NCI-H1105 (cell line): ENCODE results near the gene STH.

Experiments used
- DNase-seq: peaks from one replicate; lab custom pipeline; 2025; lab: John Stamatoyannopoulos, UW

Gene STH

DNA sequence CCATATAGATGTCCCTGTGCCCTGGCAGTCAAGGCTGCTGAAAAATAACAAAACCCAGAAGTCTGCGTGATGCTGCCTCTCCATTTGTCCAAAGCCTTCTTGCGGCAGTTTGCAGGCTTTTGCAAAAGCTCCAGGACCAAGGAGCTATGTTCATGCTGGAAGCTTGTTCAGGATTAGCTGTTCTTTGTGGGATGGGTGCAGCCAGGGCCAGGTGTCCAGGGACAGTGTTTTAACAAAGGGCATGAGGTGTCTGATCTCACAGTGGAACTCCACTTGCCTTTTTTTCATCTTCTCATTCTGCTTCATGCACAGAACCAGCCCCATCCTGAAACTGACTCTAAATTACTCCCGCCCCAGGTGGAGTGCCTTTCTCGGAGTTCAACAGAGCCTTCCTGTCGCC is 31.7 kb upstream of the STH start:
- DNase-seq = no peak

DNA sequence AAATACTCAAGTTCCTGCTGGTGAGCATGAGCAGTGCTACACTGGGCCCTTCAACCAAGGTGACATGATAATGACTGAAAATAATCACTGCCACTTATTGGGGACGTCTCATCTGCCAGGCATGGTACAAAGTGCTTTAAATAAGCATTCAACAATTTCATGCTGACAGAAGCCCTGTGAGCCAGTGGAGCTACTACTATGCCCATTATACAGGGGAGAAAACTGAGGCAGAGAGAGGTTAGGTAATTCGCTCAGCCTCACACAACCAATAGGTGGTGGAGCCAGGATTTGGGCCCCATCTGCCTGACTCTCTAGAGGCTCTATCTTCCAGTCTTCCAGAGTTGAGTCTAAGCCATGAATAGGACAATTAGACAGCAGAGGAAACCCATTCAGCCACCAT is 30.3 kb upstream of the STH start:
- no peak for DNase-seq

DNA sequence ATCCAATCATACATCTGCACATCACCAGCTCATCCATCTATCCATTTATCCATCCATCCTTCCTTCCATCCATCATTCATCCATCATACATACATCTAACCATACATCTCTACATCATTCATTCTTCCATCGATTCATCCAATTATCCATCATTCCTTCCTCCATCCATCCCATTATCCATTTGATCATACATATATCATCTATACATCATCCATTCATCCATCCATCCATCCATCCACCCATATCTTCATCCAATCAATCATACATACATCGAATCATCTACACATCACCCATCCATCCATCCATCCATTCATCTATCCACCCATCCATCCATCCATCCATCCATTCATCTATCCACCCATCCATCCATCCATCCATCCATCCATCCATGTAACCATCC is 29.3 kb upstream of the STH start:
- no peak for DNase-seq

DNA sequence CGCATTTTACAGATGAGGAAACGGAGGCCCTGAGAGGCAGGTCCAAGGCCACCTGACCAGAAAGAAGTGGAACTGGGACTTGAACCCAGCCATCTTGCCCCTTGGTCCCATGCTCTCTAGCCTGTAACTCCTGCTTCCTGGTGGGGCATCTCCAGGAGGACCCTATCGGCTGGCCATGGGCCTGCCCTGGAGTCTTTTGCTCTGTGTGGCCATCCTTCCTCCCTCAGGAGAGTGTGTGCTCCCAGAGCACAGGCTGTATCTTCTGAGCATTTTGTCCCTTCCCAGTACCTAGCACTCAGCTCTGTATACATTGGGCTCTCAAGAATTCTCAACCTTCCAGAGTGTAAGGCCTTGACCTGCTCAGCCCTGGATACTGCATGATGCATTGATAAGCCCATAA is 28.4 kb upstream of the STH start:
- DNase-seq = no peak

DNA sequence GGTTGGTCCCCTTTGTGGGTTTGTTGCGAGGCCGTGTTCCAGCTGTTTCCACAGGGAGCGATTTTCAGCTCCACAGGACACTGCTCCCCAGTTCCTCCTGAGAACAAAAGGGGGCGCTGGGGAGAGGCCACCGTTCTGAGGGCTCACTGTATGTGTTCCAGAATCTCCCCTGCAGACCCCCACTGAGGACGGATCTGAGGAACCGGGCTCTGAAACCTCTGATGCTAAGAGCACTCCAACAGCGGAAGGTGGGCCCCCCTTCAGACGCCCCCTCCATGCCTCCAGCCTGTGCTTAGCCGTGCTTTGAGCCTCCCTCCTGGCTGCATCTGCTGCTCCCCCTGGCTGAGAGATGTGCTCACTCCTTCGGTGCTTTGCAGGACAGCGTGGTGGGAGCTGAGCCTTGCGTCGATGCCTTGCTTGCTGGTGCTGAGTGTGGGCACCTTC is 27.3 kb upstream of the STH start:
- DNase-seq = no peak

DNA sequence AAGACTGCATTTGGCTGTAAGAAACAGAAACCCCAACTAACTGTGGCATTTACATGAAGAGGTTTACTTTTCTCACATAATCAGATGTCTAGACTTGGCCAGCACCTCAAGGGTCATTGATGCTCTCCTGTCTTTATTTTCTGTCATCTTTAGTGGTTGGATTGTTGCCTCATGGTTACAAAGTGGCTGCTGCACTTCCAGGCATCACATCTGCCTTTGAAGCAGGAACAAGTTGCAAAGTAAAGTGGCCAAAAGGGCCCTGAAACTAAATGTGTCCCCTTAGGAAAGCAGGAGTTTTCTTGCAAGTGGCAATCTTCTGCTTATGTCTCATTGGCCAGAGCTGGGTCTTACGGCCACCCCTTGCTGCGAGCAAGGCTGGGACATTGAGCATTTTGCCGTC is 26.5 kb upstream of the STH start:
- no peak for DNase-seq

DNA sequence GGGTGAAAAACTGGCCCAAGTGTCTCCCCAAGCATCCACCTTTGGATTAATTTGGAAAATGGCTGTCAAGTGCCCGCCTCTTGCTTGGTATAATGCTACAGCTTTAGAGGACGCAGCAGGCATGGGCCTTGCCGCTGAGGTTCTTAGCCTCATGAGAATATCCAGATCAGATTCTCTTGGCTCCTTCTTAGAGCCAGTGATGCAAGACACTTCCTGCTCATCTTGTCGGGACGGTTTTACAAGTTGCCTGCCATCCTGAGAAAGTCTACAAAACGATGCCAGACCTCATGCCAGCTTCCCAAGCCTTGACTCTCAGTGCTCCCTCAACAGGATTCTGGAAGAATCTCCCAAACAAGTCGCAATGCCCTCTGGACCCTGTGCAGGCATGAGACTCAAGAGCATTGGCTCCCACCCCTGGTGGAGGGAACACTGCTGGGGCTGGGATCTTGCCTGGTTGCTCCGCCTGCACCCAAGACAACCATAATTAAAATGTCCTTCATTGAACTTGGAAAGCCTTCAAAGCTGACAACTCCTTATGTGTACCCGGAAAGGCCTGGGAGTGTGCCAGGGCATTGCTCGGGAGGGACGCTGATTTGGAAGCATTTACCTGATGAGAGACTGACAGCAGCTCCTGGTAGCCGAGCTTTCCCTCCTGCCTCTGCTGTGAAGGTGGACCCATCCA is 25.8 kb upstream of the STH start:
- no peak for DNase-seq

DNA sequence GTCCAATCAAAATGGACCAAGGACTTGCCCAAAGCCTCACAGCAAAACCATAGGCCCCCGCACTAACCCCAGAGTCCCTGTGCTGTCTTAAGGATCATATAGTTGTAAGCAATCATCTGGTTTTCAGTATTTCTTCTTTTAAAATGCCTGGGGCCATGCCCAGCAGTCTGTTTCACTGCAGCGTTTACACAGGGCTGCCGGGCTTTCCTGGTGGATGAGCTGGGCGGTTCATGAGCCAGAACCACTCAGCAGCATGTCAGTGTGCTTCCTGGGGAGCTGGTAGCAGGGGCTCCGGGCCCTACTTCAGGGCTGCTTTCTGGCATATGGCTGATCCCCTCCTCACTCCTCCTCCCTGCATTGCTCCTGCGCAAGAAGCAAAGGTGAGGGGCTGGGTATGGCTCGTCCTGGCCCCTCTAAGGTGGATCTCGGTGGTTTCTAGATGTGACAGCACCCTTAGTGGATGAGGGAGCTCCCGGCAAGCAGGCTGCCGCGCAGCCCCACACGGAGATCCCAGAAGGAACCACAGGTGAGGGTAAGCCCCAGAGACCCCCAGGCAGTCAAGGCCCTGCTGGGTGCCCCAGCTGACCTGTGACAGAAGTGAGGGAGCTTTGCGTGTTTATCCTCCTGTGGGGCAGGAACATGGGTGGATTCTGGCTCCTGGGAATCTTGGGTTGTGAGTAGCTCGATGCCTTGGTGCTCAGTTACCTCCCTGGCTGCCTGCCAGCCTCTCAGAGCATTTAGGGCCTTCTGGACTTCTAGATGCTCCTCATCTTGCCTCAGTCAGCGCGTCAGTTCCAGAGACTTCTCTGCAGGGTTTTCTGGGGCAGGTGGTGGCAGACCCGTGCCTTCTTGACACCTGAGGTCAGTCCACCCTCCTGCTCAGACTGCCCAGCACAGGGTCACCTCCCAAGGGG is 24.8 kb upstream of the STH start:
- no peak for DNase-seq

DNA sequence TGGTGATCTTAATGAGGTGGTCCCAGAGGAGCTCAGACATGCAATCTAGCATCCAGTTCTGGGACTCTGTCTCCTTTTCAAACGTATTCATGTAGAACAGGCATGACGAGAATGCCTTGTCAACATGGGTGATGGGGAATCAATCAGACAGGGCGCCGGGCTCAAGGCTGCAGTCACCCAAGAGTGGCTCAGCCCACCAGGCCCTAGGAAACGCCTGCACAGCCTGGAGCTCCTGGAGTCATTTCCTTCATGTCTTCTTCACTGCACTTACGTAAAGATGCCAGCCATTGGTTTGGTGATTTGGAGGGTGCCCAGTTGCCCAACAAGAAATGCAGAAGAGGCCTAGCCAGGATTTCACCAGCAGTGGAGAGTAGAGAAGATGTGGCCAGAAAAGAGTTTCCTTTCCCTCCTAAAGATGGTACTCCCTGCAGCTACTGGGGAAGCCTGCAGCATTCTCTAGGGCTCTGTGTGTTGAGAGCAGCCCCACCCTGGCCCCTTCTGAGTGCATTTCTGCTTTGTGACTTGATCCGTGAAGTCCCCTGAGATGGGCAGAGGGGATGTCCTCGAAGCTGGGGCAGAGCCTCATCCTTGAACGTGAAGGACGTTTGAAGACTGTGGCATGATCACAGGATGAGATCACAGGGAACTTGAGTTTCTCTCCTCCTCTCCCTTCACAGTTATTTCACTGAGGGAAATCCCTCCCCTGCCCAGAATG is 24.0 kb upstream of the STH start:
- no peak for DNase-seq

DNA sequence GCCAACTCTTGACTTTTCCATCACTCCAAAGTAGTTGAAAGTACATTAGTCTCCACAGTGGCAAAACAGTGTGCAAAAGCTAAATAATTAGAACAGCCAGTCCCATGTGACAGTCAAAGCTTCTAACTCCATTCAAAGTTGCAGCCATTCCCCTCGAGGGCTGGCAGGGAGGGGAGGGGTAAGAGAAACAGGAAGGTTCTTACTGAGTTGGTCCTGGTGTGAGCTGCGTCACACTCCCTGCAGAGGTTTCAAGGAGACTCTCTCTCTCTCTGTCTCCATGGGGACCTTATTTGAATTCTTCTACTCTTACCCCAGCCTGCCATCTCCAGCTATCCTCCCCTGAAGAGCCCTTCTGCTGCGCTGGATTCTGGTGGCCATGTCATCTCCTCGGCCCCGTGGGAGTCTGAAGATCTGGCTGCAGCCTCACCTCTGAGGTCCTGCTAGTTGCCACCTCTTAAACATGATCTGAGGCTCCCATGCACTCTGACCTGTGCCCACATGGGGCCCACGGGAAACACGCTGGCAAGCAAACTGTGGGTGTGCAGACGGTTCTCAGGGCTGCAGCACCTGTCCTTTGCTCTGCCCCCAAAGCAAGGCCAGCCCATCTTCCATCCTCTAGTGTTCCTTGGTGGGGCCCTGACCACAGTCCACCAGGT is 23.3 kb upstream of the STH start:
- no peak for DNase-seq

DNA sequence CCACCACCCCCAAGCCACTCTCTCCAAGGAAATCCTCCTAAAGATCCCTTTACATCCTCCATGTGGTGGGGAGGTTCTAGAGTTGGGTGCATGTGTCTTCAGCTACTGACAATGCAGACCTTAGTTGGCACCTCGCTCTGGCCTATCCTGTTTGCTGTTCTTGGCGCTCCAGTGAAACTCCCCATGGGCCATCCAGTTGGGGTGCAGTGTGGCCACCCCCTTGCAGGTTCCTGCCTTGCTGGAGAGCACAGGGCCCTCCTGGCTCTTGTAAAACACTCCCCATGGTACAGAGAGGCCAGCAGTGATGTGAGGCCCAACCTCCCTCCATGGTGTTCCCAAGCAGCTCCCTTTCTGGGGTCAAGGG is 22.7 kb upstream of the STH start:
- DNase-seq = no peak

DNA sequence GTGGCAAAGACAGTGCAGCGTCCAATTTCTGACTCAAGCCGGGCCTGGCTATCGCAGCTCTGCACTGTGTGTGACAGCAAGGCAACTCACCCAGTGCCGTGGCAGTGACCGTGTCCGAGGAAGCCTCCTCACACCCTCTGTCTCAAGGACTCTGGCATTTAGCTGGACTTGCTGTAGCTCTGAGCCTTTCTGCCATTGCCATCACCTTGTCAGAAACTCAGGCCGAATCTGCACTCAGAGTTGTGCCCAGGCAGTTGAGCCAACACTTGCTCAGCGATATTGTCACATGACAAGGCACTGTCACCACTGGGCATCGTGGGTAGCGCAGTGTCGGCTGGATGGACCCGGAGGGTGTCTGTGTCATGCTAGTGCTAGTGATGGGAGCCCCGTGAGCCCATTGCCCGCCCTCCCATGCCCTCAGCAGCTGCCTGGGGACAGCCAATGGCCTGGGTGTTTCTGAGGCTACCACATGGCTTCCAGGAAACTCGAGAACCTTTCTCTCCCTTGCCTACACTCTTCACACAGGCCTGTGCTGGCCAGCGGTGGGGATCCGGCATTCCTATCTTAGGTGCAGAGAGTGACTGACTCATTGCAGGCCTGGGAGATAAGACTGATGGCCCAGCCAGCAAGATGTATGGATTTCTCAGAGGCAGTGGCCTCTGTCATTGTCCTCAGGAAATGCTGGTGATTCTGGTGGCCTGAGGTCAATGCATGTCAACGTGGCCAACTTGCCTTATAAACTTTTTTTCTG is 22.1 kb upstream of the STH start:
- no peak for DNase-seq

DNA sequence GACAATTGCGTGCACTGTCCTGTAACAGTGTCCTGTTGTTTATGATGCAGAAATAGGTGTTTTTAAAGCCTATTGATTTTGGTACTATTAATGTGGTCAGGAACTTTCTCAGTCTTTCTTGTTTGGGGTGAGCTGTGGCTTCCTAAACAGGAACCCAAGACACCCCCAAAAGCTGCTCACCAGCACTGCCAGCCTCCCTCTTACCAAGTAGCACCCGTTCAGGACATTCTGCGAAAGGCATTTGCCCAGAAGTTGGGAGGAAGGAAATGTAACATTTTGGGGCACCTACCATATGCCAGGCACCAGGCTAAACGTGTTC is 21.6 kb upstream of the STH start:
- no peak for DNase-seq

DNA sequence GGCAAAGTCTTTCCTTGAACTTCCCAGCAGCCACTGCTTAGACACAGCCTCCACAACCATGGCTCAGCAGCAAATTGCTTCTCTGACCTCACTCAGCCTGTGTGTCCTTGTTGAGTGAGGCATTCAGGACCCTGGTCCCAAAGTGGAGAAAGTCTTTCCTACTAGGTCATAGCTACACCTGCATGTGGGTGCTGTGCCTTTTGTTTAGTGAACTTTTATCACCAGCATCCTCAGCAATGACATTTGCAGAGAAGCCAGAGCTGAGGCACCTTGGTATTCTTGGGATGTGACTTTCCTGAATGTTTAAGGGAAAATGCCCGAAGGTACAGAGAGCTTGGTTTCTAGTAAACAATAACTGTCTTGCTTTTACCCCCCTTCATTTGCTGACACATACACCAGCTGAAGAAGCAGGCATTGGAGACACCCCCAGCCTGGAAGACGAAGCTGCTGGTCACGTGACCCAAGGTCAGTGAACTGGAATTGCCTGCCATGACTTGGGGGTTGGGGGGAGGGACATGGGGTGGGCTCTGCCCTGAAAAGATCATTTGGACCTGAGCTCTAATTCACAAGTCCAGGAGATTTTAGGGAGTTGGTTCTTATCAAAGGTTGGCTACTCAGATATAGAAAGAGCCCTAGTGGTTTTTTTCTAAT is 20.9 kb upstream of the STH start:
- no peak for DNase-seq

DNA sequence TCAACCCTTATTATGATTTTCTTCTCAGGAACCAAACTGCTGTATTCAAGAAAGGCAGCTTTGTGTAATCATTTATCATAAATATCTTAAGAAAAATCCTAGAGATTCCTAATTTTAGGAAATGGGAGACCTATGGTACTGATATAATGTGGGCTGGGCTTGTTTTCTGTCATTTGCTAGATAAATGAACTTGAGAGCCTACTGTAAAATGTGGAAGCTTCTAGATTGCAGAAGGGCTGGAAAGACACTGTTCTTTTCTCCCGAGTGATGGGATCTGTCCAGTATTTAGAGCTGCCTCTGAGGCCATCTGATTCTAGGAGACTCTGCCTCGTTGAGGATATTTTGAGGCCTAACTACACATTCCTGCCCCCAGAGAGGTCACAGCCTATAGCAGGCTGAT is 19.9 kb upstream of the STH start:
- no peak for DNase-seq

DNA sequence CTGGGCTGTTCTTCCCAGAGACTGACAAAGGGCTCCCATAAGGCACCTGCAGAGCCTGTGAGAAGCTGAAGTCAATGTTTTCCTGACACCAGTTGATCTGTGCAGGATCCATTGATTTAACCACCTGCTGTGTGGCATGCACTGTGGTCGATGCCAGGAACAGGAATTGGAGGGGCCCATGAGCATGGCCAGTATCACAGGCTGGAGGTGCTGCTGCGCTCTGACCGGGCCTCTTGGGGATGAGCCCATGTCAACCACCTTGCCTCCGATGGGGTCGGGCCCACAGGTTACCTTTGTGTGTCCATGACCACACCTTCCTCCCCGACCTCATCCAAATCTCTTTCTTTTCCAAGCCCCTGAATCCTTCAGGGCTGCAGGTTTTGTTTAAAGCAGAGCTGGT is 18.2 kb upstream of the STH start:
- DNase-seq = no peak

DNA sequence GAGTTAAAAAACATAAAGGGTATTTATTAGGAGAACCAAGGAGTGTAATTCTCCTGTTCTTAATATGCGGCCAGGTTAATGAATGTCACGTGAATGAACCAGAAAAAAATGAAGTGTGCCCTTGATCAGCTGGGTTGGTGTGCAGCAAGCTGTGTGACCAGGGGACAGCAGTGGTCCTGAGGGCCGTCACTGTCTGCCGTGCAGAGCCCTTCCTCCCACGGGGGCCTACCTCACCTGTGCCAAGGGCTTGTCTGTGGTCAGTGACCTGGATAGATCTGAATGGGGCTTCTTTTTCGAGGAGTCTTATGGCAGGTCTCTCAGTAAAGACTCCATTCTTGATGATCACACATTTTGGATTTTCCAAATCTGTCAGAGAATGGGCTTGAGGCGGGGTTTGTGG is 17.7 kb upstream of the STH start:
- no peak for DNase-seq

DNA sequence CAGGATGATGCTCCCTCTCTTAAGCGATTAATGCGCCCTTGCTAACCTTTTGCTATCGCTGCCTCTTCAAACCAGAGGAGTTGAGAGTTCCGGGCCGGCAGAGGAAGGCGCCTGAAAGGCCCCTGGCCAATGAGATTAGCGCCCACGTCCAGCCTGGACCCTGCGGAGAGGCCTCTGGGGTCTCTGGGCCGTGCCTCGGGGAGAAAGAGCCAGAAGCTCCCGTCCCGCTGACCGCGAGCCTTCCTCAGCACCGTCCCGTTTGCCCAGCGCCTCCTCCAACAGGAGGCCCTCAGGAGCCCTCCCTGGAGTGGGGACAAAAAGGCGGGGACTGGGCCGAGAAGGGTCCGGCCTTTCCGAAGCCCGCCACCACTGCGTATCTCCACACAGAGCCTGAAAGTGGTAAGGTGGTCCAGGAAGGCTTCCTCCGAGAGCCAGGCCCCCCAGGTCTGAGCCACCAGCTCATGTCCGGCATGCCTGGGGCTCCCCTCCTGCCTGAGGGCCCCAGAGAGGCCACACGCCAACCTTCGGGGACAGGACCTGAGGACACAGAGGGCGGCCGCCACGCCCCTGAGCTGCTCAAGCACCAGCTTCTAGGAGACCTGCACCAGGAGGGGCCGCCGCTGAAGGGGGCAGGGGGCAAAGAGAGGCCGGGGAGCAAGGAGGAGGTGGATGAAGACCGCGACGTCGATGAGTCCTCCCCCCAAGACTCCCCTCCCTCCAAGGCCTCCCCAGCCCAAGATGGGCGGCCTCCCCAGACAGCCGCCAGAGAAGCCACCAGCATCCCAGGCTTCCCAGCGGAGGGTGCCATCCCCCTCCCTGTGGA is 16.0 kb upstream of the STH start:
- DNase-seq = no peak

DNA sequence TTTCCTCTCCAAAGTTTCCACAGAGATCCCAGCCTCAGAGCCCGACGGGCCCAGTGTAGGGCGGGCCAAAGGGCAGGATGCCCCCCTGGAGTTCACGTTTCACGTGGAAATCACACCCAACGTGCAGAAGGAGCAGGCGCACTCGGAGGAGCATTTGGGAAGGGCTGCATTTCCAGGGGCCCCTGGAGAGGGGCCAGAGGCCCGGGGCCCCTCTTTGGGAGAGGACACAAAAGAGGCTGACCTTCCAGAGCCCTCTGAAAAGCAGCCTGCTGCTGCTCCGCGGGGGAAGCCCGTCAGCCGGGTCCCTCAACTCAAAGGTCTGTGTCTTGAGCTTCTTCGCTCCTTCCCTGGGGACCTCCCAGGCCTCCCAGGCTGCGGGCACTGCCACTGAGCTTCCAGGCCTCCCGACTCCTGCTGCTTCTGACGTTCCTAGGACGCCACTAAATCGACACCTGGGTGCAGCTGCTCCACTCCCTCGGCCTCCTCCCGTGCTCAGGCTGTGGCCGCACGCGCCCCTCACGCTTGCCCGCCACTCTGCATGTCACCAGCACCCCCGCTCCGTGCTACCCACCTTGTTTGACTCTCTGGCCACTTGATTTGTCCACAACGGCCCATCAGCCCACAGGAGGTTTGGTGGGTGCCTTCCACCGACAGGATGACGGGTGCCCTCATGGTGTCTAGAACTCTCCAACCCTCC is 15.3 kb upstream of the STH start:
- no peak for DNase-seq

DNA sequence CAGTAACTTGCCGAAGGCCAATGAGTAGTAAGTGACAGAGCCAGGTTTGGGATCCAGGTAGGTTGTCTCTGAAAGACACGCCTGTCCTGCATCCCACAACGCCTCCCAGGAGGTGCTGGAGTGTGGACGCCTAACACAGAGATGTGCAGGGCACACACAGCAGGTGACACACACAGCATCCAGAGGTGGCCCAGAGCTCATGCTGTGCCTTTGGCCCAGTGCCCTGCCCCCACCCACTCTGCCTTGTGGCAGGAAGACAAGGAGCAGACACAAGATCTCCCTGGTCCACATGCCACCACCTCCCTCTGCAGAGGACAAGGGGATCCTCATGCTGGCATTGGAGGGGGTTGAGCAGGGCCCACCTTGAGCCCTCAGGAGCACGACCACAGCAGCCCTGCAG is 14.7 kb upstream of the STH start:
- no peak for DNase-seq
